ENCODE measurements around the gene TMEM237. TPM values are rescaled to one million over a fixed set of nuclear protein-coding genes. Genes with fewer than 3 reads are reported as not detected.

Gene TMEM237
- total RNA-seq, 3 donors from 2014 or later (not counting 1 experiment from before 2014, with no cell fraction given) = 2.8 to 3.9 (median 3.4) TPM

- H3K36me3 ChIP-seq (ENCODE audit: control insufficient read depth, insufficient read depth, low read length) = no peaks in the 10 kb centered on the region
- H3K27me3 Mint-ChIP-seq (ENCODE audit: low read depth in 2 of 2) = peaks cover 9 to 25% of the 10 kb centered on the region in 2 donors
- H3K36me3 Mint-ChIP-seq = no peaks in the 10 kb centered on the region
- TF ChIP-seq, protein P1, sequence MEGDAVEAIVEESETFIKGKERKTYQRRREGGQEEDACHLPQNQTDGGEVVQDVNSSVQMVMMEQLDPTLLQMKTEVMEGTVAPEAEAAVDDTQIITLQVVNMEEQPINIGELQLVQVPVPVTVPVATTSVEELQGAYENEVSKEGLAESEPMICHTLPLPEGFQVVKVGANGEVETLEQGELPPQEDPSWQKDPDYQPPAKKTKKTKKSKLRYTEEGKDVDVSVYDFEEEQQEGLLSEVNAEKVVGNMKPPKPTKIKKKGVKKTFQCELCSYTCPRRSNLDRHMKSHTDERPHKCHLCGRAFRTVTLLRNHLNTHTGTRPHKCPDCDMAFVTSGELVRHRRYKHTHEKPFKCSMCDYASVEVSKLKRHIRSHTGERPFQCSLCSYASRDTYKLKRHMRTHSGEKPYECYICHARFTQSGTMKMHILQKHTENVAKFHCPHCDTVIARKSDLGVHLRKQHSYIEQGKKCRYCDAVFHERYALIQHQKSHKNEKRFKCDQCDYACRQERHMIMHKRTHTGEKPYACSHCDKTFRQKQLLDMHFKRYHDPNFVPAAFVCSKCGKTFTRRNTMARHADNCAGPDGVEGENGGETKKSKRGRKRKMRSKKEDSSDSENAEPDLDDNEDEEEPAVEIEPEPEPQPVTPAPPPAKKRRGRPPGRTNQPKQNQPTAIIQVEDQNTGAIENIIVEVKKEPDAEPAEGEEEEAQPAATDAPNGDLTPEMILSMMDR (IDR thresholded peaks at IDR 0.05) = no peak
- H3K4me3 ChIP-seq (ENCODE audit: low read length) = no peak overlapping the region
- no peaks in the 10 kb centered on the region for H3K4me1 ChIP-seq (ENCODE audit: control insufficient read depth, insufficient read depth, low read length)
- intact Hi-C loops (cut with micrococcal nuclease) = no loop called here
- no peaks in the 10 kb centered on the region for H3K4me1 Mint-ChIP-seq
- H3K27me3 ChIP-seq (ENCODE audit: control insufficient read depth, insufficient read depth, low read length) = no peaks in the 10 kb centered on the region
- 100% methylated on average over 2 of the region's 4 CpGs for WGBS (ENCODE audit: insufficient coverage)
- H3K27ac Mint-ChIP-seq = no peak overlapping the region
- no peaks in the 10 kb centered on the region for H3K9me3 ChIP-seq (ENCODE audit: control insufficient read depth, insufficient read depth, low read length)
- H3K27ac ChIP-seq (ENCODE audit: low read length) = no peak overlapping the region
- no peak for DNase-seq
- no peak overlapping the region for H3K4me3 Mint-ChIP-seq
- ATAC-seq = no peak
- no peaks in the 10 kb centered on the region for H3K9me3 Mint-ChIP-seq
Measured at GRCh38 chr2:201579536-201579935, 63.8 kb downstream of the TMEM237 start.

DNA sequence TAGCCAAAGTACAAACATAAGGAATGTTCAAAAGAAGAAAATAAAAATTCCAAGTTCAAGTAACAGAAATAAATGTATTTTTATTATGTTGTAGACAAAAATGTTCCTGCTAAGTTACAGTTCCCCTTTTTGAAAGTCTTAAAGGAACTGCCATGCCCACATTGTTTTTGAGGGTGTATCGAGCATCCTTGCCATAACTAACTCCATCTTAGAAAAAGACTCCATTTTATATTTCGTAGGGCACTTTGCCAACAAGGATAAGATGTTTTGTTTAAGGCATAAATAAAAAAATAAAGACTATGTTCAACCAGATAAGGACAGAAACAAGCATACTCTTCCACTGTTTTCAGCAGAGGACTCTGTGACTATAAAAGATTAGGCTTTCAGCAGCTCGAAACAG is 67.3 kb downstream of the TMEM237 start:
- Histone ChIP-seq H3K9me3 (ENCODE audit: control insufficient read depth, insufficient read depth, low read length) (no peaks in the 10 kb centered on the region), H3K27ac (ENCODE audit: low read length) (no peak overlapping the region), H3K36me3 (ENCODE audit: control insufficient read depth, insufficient read depth, low read length) (no peaks in the 10 kb centered on the region), H3K4me1 (ENCODE audit: control insufficient read depth, insufficient read depth, low read length) (no peaks in the 10 kb centered on the region), H3K27me3 (ENCODE audit: control insufficient read depth, insufficient read depth, low read length) (no peaks in the 10 kb centered on the region), H3K4me3 (ENCODE audit: low read length) (no peak overlapping the region)
- H3K27me3 Mint-ChIP-seq (ENCODE audit: low read depth in 2 of 2) = peaks cover 6 to 9% of the 10 kb centered on the region in 2 donors
- DNase-seq = no peak
- H3K27ac Mint-ChIP-seq = no peak overlapping the region
- H3K36me3 Mint-ChIP-seq = no peaks in the 10 kb centered on the region
- no peaks in the 10 kb centered on the region for H3K9me3 Mint-ChIP-seq
- intact Hi-C loops (cut with micrococcal nuclease) = no loop called here
- TF ChIP-seq, protein P1 (IDR thresholded peaks at IDR 0.05) = no peak
- no peak for ATAC-seq
- no peak overlapping the region for H3K4me3 Mint-ChIP-seq
- WGBS (ENCODE audit: insufficient coverage) = 85% methylated on average over 1 of the region's 3 CpGs
- no peaks in the 10 kb centered on the region for H3K4me1 Mint-ChIP-seq

GRCh38 chr2:201574766-201575165 is 68.5 kb downstream of the TMEM237 start:
- Histone ChIP-seq H3K27ac (ENCODE audit: low read length) (no peak overlapping the region), H3K36me3 (ENCODE audit: control insufficient read depth, insufficient read depth, low read length) (no peaks in the 10 kb centered on the region), H3K27me3 (ENCODE audit: control insufficient read depth, insufficient read depth, low read length) (no peaks in the 10 kb centered on the region), H3K9me3 (ENCODE audit: control insufficient read depth, insufficient read depth, low read length) (no peaks in the 10 kb centered on the region), H3K4me3 (ENCODE audit: low read length) (no peak overlapping the region), H3K4me1 (ENCODE audit: control insufficient read depth, insufficient read depth, low read length) (no peaks in the 10 kb centered on the region)
- 67% methylated on average over 1 of the region's 1 CpG for WGBS (ENCODE audit: insufficient coverage)
- intact Hi-C loops (cut with micrococcal nuclease) = no loop called here
- Mint-ChIP-seq H3K36me3 (no peaks in the 10 kb centered on the region), H3K27ac (no peak overlapping the region), H3K4me3 (no peak overlapping the region), H3K4me1 (no peaks in the 10 kb centered on the region), H3K27me3 (ENCODE audit: low read depth in 2 of 2) (peaks cover 6 to 7% of the 10 kb centered on the region in 2 donors), H3K9me3 (no peaks in the 10 kb centered on the region)
- TF ChIP-seq, protein P1 (IDR thresholded peaks at IDR 0.05) = no peak
- ATAC-seq (no peak), DNase-seq (no peak)

DNA sequence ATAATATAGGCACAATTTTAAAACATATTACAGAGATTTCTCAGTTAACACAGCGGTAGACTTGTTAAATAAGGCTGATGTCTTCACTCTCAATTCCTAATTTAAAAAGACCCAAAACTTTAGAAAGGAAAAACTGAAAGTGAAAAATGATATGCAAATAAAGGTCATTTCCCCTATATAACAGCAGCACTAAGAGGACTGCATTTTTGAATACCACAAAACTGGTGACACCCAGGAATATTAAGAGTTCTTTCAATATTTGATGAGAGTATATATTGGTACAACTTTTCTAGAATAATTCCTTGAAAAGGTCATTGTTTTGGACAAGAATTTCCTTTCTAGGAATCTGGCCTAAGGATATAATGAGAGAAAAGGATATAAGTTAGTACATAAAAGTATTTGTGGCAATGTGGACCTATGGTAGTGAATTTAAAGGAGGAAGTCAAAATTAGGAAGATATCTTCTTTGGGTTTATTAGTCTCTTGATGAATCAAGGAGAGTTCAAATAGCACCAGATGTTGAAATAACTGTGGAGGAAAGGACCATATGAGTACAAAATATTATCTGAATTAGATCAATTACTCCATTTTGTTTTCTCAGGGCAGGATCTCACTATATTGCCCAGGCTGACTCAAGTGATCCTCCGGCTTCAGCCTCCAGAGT is 70.3 kb downstream of the TMEM237 start:
- Mint-ChIP-seq H3K9me3 (no peaks in the 10 kb centered on the region), H3K36me3 (no peaks in the 10 kb centered on the region), H3K27ac (peak overlapping the region in 1 of 2 donors; percentile 3), H3K4me3 (no peak overlapping the region), H3K4me1 (no peaks in the 10 kb centered on the region), H3K27me3 (ENCODE audit: low read depth in 2 of 2) (peaks cover 3 to 6% of the 10 kb centered on the region in 2 donors)
- 100% methylated on average over 1 of the region's 2 CpGs for WGBS (ENCODE audit: insufficient coverage)
- H3K27ac ChIP-seq (ENCODE audit: low read length) = no peak overlapping the region
- no peaks in the 10 kb centered on the region for H3K4me1 ChIP-seq (ENCODE audit: control insufficient read depth, insufficient read depth, low read length)
- no peaks in the 10 kb centered on the region for H3K27me3 ChIP-seq (ENCODE audit: control insufficient read depth, insufficient read depth, low read length)
- H3K36me3 ChIP-seq (ENCODE audit: control insufficient read depth, insufficient read depth, low read length) = no peaks in the 10 kb centered on the region
- no peak for DNase-seq
- intact Hi-C loops (cut with micrococcal nuclease) = no loop called here
- H3K4me3 ChIP-seq (ENCODE audit: low read length) = no peak overlapping the region
- ATAC-seq = no peak
- H3K9me3 ChIP-seq (ENCODE audit: control insufficient read depth, insufficient read depth, low read length) = no peaks in the 10 kb centered on the region
- TF ChIP-seq, protein P1 (IDR thresholded peaks at IDR 0.05) = no peak

Data from natural killer cell (primary cell).